ENCODE results near the gene C16orf54.
"Not testable (repeated sequence)": the region's sequence is repeated elsewhere in the genome, so short reads cannot be mapped to it uniquely, and the experiment has no call there.

Gene C16orf54

GRCh38 chr16:29767062-29767461 lies 21.3 kb upstream of the C16orf54 start:
- DNase-seq, result no peak

DNA sequence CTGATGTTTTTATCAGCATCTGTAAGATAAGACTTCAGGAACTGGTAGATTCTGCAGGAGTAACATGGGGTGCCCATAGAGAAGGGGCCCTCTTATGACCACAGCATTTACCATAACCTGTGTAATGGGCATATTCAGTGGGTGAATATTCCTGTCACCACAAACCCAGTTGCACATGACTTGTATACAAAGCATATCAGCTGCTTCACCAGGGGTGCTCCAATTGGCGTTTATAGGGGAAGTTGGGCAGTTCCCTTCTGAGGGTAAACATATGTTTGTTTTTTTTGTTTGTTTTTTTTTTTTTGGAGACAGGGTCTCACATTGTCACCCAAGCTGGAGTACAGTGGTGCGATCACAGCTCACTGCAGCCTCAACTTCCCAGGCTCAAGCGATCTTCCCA lies 20.8 kb upstream of the C16orf54 start:
- no peak for DNase-seq

DNA sequence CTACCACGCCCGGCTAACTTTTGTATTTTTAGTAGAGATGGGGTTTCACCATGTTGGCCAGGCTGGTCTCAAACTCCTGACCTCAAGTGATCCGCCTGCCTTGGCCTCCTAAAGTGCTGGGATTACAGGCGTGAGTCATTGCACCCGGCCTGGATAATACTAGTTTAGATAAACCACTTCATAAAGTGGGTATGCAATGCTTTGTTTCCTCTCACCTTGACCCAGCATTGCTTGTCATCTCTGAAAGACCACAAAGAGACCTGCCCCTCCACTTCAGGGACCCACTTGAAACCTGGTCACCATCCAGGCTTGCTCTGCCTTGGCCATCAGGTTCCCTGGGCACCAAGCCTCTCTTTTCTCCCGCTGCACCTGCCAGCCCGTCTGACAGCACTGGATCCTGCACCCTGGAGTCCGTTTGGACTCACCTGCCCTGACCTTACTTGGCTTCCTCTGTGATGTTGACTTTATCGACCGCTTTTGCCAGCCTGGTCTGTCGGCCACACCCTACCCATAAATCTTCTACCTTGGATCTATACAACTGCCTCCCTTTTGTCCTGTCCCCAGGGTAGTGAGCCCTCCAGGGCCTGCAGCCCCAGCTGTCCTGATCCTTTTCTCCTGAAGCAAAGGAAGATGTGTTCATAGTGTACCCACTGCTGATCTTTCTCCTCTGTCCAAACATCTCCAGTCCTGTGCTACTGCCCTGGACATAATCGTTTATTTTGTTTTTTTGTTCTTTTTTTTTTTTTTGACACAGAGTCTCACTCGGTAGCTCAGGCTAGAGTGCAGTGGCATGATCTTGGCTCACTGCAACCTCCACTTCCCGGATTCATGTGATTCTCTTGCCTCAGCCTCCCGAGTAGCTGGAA lies 19.6 kb upstream of the C16orf54 start:
- DNase-seq, result peak; percentile 52 to 55

GRCh38 chr16:29763326-29763725 lies 17.5 kb upstream of the C16orf54 start:
- no peak for DNase-seq

GRCh38 chr16:29761882-29762281 lies 16.1 kb upstream of the C16orf54 start:
- no peak for DNase-seq

DNA sequence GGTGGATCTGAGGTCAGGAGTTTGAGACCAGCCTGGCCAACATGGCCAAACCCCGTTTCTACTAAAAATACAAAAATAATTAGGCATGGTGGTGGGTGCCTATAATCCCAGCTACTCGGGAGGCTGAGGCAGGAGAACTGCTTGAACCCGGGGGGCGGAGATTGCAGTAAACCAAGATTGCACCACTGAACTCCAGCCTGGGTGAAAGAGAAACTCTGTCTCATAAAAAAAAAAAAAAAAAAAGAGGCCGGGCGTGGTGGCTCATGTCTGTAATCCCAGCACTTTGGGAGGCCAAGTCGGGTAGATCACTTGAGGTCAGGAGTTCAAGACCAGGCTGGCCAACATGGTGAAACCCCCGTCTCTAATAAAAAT lies 15.5 kb upstream of the C16orf54 start:
- DNase-seq, result not testable (repeated sequence)

DNA sequence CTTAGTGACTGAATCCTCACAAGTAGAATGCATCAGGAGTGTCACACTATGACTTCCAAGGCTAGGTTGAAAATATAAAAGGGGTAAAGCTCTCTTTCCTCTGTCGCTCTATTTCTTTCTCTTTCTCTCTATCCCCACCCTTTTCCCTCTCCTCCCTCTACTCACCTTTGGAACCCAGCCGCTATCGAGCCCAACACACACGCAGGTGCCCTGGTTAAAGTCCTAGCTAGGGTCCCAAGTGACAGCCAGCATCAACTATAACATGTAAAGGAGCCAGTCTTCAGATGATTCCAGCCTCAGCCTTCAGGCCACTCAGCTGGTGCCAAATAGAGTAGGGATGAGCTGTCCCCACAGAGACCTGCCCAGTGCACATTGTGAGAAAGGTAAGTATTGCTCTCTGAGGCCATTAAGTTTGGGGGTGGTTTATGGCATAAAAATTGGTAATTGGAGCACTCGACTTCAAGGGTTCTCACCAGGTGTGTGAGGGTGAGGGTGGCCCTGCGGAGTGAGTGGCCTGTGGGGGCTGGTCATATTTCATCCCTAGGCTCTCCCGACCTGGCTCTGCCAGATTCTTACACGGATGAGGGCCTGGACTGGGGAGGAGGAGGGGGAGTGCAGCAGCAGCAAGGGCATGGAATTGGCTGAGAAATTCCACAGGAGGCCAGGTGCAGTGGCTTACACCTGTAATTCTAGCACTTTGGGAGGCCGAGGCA lies 14.9 kb upstream of the C16orf54 start:
- peak; percentile 74 to 77 for DNase-seq

DNA sequence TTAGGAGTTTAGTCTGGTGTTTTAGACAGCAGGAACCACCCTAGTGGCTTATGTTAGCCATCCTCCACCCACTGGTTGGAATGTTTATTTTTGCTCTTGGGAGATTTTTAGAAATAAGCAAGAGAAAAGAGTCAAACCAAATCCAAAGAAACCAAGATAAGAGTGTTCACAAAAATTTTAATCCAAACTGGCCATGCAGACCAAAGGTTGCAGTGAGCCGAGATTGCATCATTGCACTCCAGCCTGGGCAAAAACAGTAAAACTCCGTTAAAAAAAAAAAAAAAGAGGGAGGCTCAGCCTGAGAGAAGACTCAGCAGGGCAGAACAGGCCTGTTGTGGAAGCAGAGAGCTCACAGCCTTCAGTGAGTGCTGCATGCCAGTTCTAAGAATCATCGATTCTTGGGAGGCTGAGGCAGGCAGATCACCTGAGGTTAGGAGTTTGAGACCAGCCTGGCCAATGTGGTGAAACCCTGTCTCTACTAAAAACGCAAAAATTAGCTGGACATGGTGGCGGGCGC lies 12.2 kb upstream of the C16orf54 start:
- no peak for DNase-seq

- not testable (repeated sequence) for DNase-seq
Observed at GRCh38 chr16:29757086-29757485, 11.3 kb upstream of the C16orf54 start.

GRCh38 chr16:29756654-29757053 lies 10.9 kb upstream of the C16orf54 start:
- DNase-seq, result no peak

DNA sequence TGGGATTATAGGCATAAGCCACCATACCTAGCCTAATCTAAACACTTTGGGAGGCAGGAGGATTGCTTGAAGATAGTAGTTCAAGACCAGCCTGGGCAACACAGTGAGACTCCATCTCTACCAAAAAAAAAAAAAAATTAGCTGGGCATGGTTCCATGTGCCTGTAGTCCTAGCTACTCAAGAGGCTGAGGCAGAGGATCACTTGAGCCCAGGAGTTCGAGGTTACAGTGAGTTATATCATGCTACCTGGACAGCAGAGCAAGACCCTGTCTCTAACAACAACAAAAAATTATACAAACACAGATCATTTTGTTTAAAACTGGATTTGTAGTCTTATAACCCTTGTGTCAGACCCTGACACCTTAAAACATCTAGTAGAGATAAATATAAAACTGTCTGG lies 7.7 kb upstream of the C16orf54 start:
- DNase-seq, result no peak

DNA sequence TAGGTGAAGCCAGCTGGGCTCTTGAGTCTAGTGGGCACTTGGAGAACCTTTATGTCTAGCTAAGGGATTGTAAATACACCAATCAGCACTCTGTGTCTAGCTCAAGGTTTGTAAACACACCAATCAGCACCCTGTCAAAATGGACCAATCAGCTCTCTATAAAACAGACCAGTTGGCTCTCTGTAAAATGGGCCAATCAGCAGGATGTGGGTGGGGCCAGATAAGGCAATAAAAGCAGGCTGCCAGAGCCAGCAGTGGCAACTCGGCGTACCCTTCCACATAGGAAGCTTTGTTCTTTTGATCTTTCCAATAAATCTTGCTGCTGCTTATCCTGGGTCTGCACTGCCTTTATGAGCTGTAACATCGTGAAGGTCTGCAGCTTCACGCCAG lies 3.0 kb upstream of the C16orf54 start:
- DNase-seq, result not testable (repeated sequence)

GRCh38 chr16:29747947-29748759 lies 2.4 kb upstream of the C16orf54 start:
- no peak for DNase-seq

DNA sequence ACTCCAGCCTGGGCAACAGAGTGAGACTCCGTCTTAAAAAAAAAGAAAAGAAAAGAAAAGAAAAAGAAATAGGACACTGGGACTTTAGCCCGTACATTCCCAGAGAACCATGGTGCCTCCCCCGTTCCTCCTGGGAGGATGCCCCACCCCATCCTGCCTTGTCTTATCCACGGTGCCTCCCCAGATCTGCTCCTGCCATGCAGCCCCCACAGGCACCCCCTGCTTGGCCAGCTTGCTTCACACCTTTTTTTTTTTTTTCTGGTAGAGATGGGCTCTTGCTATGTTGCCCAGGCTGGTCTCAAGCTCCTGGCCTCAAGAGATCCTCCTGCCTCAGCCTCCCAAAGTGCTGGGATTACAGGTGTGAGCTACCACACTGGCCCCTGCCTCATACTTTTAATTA lies 728 bp upstream of the C16orf54 start:
- DNase-seq, result not testable (repeated sequence)

- DNase-seq, result no peak
Observed at GRCh38 chr16:29745121-29745852, 503 bp downstream of the C16orf54 start.

- DNase-seq, result no peak
Observed at GRCh38 chr16:29744541-29745101, 1.2 kb downstream of the C16orf54 start.

DNA sequence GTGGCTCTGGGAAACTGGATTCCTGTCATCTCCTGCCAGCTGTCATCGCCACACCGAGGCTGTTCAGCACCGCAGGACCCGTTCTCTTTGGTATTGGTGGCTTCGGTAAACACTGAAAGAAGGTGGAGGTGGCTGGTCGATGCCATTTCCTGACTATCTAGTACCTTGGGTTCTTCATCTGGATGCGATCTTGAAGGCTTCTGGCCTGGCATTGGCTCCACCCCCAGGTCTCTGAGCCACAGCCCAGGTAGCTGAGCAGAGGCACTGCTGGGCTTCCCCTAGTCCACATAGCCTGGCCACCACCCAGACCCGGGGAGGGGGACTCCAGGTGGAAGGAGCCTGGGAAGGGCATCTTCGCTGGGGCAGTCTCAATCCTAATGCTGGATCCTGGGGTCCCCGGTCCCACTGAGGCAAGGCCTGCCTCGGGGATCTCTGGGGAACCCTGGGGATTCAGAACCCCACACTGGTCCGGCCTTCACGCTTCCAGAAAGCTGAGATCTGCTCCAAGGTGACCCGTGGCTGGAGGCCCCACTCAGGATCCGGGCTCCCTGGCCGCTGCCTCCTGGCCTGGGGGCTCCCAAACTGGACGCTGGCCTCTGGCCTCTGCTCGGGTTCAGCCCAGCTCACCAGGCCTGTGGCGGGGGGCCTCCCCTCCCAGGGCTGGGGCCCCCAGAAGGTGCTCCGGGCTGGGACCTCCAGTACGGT lies 1.8 kb downstream of the C16orf54 start:
- no peak for DNase-seq

DNA sequence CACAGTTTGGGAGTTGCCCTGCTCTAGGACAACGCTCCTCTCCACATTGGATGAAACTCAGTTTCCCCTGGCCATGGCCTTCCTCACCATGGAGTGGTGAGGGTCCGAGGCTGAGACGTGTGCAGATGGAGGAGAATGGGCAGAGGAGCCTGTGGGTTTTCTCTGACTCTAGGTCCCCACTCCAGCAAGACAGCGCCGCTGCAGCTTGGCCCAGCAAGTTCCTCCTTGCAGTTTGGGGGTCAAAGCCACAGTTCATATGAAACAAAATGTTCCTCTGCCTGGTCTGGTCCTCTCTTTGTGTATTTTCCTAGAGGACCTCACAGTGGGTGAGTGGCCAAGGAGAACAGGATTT lies 2.3 kb downstream of the C16orf54 start:
- no peak for DNase-seq

GRCh38 chr16:29742683-29743275 lies 3.0 kb downstream of the C16orf54 start:
- DNase-seq, result no peak

DNA sequence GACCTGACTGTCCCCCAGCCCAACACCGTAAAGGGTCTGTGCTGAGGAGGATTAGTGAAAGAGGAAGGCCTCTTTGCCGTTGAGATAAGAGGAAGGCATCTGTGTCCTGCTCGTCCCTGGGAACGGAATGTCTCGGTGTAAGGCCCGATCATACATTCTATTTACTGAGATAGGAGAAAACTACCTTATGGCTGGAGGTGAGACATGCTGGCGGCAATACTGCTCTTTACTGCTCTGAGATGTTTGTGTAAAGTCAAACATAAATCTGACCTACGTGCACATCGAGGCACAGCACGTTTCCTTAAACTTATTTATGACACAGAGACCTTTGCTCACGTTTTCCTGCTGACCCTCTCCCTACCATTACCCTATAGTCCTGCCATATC lies 5.2 kb downstream of the C16orf54 start:
- DNase-seq, result not testable (repeated sequence)

All from NCI-H187 (cell line).